ENCODE data around the gene MSANTD3.
"Not testable (repeated sequence)": the region's sequence is repeated elsewhere in the genome, so short reads cannot be mapped to it uniquely, and the experiment has no call there.

The MSANTD3 gene

DNA sequence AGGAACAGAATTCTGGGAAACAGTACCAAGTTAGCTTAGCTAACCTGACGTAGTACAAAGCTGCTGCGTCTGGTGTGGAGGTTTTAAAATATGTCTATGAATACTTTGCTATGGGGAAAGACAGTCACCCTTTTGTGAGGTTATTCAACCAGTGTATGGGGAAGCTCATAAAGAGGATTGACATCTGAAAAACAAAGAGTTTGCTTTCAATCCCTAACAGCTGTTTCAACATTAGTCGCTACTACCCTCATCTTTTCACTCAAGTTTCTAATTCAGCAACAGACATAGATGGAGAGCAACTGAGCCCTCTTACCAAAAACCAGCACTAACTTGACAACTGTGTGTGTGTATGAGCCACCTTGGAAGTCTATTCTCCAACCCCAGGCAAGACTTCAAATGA, 7.8 kb upstream of the MSANTD3 start:
- ATAC-seq (no peak), DNase-seq (no peak)
- Mint-ChIP-seq H3K4me3 (no peak overlapping the region), H3K27ac (no peak overlapping the region), H3K9me3 (no peaks in the 10 kb centered on the region), H3K4me1 (no peaks in the 10 kb centered on the region), H3K27me3 (peaks cover 47% of the 10 kb centered on the region)

DNA sequence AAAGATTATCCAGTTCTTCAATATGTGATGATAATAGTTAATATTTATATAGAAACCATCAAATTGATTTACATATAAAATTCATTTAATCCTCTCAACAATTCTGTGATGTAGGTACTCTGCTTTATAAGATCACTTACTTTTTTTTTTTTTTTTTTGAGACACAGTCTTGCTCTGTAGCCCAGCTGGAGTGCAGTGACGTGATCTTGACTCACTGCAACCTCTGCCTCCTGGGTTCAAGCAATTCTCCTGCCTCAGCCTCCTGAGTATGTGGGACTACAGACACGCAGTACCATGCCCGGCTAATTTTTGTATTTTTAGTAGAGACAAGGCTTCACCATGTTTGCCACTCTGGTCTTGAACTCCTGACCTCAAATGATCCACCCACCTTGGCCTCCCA, 5.8 kb upstream of the MSANTD3 start:
- not testable (repeated sequence) for DNase-seq, H3K27ac Mint-ChIP-seq, ATAC-seq, H3K4me1 Mint-ChIP-seq, H3K9me3 Mint-ChIP-seq, H3K4me3 Mint-ChIP-seq
- H3K27me3 Mint-ChIP-seq = peaks cover 43% of the 10 kb centered on the region

DNA sequence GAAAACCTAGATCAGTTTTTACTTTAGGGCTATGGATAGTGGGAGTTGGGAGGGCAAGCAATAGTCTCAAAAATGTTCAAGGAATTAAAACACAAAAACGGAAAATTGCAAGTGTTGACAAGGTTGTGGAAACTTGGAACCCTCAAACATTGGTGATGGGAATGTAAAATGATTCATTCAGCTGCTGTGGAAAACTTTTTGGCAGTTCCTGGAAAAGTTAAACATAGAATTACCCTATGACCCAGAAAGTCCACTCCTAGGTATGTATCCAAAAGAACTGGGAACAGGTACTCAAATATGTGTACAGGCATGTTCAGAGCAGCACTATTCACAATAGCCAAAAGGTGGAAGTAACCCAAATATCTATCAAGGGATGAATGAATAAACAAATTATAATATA, 1.2 kb upstream of the MSANTD3 start:
- Mint-ChIP-seq H3K27me3 (peaks cover 18% of the 10 kb centered on the region), H3K4me3 (peak overlapping the region in 1 of 2 donors; percentile 98), H3K9me3 (no peaks in the 10 kb centered on the region), H3K27ac (peak overlapping the region in 1 of 2 donors; percentile 99), H3K4me1 (peaks cover 31% of the 10 kb centered on the region)
- no peak for DNase-seq
- no peak for ATAC-seq

DNA sequence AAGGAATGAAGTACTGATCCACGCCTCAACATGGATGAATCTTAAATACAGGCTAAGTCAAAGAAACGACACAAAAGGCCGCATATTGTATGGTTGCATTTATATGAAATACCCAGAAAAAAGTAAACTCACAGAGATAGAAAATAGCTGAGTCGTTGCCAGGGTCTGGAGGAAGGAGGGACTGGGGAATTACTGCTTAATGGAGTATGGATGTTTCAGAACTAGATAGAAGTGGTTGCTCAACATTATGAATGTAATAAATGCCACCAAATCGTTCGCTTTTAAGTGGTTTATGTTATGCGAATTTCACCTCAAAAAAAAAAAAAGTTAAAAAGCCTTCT, 784 bp upstream of the MSANTD3 start:
- peak overlapping the region; percentile 89 to 98 for H3K4me3 Mint-ChIP-seq
- peak overlapping the region in 1 of 2 donors; percentile 99 for H3K27ac Mint-ChIP-seq
- ATAC-seq = no peak
- DNase-seq = no peak
- H3K27me3 Mint-ChIP-seq = peaks cover 18% of the 10 kb centered on the region
- peaks cover 31% of the 10 kb centered on the region for H3K4me1 Mint-ChIP-seq
- no peaks in the 10 kb centered on the region for H3K9me3 Mint-ChIP-seq

DNA sequence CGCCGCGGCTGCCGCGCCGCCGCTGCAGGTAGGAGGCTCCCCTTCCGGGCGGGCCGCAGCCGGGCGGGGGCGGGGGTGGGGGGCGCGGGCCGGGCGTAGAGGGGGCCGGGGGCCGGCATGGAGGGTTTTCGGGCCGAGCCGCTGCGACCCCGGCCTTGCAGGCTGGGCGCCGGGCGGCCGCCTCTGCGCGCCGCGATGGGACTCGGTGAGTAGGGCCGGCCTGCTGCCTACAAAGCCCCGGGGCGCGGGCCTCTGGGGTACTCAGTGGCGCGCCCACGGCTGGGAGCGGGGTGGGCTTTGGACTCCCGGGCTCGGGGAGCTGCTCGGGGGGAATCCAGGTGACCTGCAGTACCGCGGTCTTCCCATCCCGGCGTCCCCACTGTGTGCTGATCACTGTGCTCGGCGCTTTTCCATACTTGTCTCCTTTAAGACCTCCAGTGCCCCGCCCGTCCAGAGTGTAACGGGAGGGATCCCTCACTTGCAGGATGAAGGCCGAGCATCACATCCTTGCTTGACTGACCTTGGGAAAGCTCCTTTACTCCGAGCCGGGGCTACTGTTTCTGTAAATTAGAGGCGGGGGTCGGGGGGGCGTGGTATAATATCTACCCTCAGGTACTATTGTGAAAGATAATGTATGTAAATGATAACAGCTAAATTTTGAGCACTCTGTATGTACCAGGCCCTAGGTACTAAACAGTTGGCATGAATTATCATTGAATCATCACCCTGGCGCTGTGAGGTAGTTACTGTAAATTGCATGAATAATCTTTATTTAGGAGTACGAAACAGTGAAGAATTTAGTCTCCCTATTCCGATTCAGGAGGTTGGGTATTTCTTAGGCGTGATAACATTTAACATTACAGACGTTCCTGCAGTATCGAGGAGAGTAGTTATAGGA, 672 bp downstream of the MSANTD3 start:
- DNase-seq (peak in 1 of 2 donors; percentile 35), ATAC-seq (peak; percentile 75)
- Mint-ChIP-seq H3K27me3 (peaks cover 7% of the 10 kb centered on the region), H3K4me1 (peaks cover 31% of the 10 kb centered on the region), H3K4me3 (peak overlapping the region; percentile 74 to 80), H3K27ac (peak overlapping the region; percentile 24 to 77), H3K9me3 (no peaks in the 10 kb centered on the region)

DNA sequence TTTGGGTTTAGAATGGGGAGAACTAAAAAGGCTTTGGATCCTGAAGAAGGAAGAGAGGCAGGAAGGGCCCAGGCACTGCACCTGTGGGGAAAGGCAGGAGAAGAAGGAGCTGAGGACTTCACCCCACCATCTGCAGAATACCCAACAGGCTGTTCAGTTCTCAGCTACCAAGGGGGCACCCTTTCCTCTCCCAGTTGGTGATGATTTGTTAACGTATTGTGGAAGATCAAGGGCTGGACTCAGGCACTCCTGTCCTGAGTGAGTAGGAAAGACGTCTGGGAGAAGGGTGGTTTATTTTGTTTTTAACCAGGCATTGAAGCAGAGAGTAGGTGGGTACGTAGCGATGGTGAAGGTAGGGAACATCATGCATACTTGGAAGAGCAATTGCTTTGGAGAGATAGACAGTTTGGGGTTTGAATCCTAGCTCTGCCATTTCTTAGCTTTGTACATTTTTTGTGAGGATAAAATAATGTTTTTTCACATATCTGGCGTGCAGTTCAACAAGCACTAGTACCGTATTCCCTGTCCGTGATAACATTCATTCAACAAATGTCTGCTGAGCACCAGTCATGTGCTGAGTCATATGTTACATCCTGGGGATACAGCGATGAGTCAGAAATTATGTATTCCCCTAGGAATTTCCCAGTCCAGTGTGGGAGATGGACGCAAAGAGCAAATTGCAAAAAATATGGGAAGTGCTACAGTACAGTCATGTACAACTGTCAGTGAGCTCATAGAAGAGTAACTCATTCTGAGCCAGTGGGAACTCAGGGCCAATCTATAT, 2.1 kb downstream of the MSANTD3 start:
- H3K9me3 Mint-ChIP-seq = no peaks in the 10 kb centered on the region
- H3K27me3 Mint-ChIP-seq = peaks cover 7% of the 10 kb centered on the region
- ATAC-seq (no peak), DNase-seq (no peak)
- H3K27ac Mint-ChIP-seq = peak overlapping the region in 1 of 2 donors; percentile 10
- H3K4me3 Mint-ChIP-seq = peak overlapping the region in 1 of 2 donors; percentile 29
- H3K4me1 Mint-ChIP-seq = peaks cover 31% of the 10 kb centered on the region

DNA sequence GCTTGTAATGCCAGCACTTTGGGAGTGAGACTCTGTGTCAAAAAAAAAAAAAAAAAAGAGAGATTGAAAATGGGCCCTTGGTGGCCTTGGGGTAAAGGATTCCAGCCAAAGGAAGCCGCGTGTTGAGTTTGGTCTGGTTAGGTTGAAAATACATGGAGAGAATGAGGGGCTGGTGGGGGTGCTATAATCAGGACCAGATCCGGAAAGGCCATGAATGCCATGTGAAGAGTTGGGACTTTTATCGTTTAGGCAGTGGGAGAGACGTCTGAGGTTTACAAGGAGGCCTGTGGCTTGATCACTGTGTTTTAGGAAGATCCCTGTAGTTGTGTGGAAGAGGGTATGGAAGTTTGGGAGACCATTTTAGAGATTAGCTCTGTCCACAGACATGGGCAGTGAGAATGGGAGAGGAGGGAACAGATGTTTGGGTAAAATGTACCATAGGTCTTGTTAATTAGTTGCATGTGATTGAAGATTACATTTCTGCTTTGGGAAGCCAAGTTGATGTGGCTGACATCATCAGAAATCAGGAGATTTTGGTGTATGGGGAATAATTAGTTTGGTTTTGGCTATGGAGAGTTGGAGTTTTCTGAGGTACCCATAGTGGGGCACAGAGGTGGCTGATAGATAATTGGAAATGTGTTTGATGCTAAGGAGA, 3.5 kb downstream of the MSANTD3 start:
- no peak for DNase-seq
- H3K4me3 Mint-ChIP-seq = no peak overlapping the region
- H3K9me3 Mint-ChIP-seq = no peaks in the 10 kb centered on the region

DNA sequence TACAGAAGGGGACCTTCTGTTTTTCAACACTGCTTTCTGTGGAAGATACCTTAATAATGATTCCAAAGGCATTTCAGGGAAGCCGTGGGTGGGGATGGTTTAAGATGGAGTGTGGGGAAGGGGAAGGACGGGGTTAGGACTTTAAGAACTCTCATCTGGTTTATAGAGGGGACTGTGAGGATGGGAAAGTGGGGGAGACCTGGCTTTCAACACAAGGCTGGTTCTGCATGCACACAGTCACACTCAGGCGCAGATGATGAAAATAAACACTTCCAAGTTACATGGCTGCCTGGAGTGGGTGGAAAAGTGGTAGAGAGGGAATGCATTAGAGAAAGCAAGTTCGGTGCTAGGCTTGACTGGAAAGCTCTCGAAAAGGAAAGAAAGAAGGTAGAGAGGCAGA, 4.9 kb downstream of the MSANTD3 start:
- DNase-seq (no peak), ATAC-seq (no peak)
- no peak overlapping the region for H3K4me3 Mint-ChIP-seq
- H3K27ac Mint-ChIP-seq = no peak overlapping the region
- peaks cover 17% of the 10 kb centered on the region for H3K4me1 Mint-ChIP-seq
- H3K27me3 Mint-ChIP-seq = no peaks in the 10 kb centered on the region
- H3K9me3 Mint-ChIP-seq = no peaks in the 10 kb centered on the region

More for the DNA sequence above, 3.5 kb downstream of the MSANTD3 start:
- no peak overlapping the region for H3K27ac Mint-ChIP-seq
- ATAC-seq = no peak
- H3K4me1 Mint-ChIP-seq = peaks cover 29% of the 10 kb centered on the region
- peaks cover 4% of the 10 kb centered on the region for H3K27me3 Mint-ChIP-seq

DNA sequence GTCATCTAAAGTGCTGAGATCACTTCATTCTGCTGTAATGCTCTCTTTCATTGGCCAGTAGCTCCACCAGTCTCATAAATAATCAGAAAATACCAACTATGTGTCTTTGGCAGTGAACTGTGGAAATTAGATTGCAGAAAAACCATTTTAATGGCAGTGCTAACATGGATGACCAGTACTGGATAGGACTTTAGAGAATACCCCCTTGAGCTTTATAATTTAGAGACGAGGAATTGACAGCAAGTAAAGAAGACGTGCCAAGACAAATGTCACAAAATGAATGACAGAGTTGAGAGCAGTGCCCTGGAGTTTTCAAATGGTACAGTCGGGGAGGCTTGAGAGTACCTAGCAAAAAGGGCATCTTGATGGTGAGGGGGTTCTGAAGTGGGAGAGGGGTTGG, 5.8 kb downstream of the MSANTD3 start:
- Mint-ChIP-seq H3K27me3 (no peaks in the 10 kb centered on the region), H3K27ac (no peak overlapping the region), H3K4me1 (peaks cover 16% of the 10 kb centered on the region), H3K4me3 (no peak overlapping the region), H3K9me3 (no peaks in the 10 kb centered on the region)
- DNase-seq (no peak), ATAC-seq (no peak)

DNA sequence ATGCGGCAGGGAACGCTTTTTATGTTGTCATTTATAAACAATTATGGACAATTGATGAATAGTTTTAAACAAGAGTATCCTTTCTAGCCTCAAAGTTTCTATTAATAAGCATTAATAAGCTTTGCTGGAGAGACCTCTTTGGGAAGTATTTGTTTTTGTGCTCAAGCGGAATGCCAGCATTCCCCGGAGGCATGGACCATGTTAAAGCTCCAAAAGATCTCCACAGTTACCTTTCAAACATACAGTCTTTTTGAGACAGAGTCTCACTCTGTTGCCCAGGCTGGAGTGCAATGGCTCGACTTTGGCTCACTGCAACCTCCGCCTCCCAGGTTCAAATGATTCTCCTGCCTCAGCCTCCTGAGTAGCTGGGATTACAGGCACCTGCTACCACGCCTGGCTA, 9.6 kb downstream of the MSANTD3 start:
- no peak for ATAC-seq
- H3K9me3 Mint-ChIP-seq = no peaks in the 10 kb centered on the region
- no peak overlapping the region for H3K27ac Mint-ChIP-seq
- H3K4me3 Mint-ChIP-seq = no peak overlapping the region
- no peaks in the 10 kb centered on the region for H3K4me1 Mint-ChIP-seq
- DNase-seq = no peak
- no peaks in the 10 kb centered on the region for H3K27me3 Mint-ChIP-seq

DNA sequence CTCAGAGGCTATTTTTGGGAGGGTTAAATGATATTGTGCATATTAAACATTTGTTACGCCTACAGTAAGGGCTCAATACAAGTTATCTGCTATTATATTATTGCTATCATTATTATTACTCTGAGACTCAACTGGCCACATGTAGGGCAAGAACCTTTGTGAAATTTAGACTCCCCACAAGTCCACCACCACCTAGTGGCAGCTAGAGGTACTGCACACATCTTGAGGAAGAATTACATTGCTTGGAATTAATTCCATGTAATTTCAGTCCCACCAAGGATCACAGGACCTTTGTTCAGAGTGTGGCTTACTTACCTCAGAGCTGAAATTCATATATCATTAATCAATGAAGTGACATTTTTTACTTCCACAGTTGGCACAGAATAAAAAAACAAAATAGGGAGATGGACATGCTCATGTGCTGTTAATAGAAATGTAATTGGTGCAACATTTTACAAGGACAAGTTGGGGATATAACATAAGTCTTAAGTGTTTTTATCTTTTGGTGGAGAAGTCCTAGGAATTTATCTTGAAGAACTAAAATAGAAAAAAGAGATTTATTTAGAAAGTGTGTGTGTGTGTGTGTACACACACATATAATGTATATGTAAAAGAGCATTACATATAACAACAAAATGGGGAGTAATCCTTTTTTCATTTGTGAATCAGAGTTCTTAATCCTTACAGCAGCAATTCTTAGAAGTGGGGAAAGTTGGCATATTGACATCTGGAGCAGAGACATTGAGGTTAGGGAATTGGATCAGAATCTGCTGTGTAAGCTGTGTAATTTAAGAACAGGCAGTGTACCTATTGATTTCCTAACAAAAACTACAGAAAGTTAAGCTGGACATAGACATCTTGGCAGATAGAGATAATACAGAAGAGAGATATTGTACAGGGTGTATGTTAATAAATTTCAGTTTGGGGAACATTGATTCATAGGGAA, 11.2 kb downstream of the MSANTD3 start:
- Mint-ChIP-seq H3K27ac (no peak overlapping the region), H3K4me1 (no peaks in the 10 kb centered on the region), H3K27me3 (no peaks in the 10 kb centered on the region), H3K4me3 (no peak overlapping the region), H3K9me3 (no peaks in the 10 kb centered on the region)
- DNase-seq (peak; percentile 51 to 54), ATAC-seq (no peak)

DNA sequence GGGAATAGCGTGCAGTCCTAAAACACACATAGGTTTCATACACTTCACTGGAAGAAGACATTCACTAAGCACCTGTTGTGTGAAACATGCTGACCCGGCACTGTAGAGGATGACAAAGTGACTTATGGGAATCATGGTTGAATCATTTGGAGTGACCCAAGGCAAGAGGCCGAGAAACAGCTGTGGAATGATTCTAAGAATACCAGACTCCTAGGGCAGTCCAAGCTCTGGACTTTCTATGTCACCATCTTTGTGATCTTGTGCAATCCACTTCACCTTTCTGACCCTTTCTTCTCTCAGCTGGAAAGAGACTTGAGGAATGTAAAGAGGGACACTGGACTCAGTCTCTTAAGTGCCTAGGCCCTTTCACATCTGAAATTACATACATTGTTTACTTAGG, 13.1 kb downstream of the MSANTD3 start:
- Mint-ChIP-seq H3K9me3 (no peaks in the 10 kb centered on the region), H3K4me1 (no peaks in the 10 kb centered on the region), H3K27ac (no peak overlapping the region), H3K4me3 (no peak overlapping the region), H3K27me3 (no peaks in the 10 kb centered on the region)
- DNase-seq (no peak), ATAC-seq (no peak)

DNA sequence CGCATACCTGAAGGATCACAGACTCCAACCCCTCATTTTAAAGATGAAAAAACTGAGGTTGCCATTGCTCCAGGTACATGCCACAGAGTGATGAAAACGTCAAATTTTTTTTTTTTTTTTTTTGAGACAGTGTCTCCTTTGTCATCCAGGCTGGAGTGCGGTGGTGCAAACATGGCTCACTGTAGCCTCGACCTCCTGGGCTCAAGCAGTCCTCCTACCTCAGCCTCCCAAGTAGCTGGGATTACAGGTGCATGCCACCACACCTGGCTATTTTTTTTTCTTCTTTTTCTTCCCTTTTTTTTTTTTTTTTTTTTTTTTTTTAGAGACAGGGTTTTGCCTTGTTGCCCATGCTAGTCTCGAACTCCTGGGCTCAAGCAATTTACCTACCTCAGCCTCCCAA, 13.5 kb downstream of the MSANTD3 start:
- not testable (repeated sequence) for ATAC-seq, H3K4me1 Mint-ChIP-seq, H3K27ac Mint-ChIP-seq, H3K27me3 Mint-ChIP-seq, H3K4me3 Mint-ChIP-seq, H3K9me3 Mint-ChIP-seq, DNase-seq

DNA sequence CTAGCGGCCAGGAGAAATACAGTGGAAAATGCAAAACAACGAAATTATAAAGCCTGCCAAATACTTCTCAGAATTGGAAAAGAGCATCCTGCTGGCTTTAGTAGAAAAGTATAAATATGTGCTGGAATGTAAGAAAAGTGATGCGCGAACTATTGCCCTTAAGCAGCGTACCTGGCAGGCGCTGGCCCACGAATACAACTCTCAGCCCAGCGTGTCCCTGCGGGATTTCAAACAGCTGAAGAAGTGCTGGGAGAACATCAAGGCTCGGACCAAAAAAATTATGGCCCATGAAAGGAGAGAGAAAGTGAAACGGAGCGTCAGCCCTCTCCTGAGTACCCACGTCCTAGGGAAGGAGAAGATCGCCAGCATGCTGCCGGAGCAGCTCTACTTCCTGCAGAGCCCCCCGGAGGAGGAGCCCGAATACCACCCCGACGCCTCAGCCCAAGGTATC, 15.0 kb downstream of the MSANTD3 start:
- ATAC-seq (no peak), DNase-seq (no peak)
- no peak overlapping the region for H3K4me3 Mint-ChIP-seq
- H3K27me3 Mint-ChIP-seq = no peaks in the 10 kb centered on the region
- H3K27ac Mint-ChIP-seq = no peak overlapping the region
- H3K4me1 Mint-ChIP-seq = no peaks in the 10 kb centered on the region
- no peaks in the 10 kb centered on the region for H3K9me3 Mint-ChIP-seq

All from stimulated activated naive CD8-positive, alpha-beta T cell treated with anti-CD3 and anti-CD28 coated beads, Interleukin-15, amount 100 ng/mL, for 72 hours (primary cell).